HL-60 (cell line): Measurements from ENCODE around the gene ARMC7.
"Not testable (repeated sequence)": the region's sequence is repeated elsewhere in the genome, so short reads cannot be mapped to it uniquely, and the experiment has no call there.

Source experiments
- POLR2AphosphoS5 ChIP-seq: IDR thresholded peaks from 2 replicates; pipeline ENCODE4 v1.6.1; 2012; ENCODE audit warnings: low read depth
- TF ChIP-seq, protein P1 (sequence below): IDR thresholded peaks from 2 replicates; pipeline ENCODE4 v1.6.1; 2012; ENCODE audit warnings: low read depth; ENCODE audit not compliant: insufficient replicate concordance
- TF ChIP-seq, protein P2 (sequence below): IDR thresholded peaks from one replicate; pipeline ENCODE4 v1.5.1; 2011; ENCODE audit warnings: low read length, control low read depth, inconsistent platforms; ENCODE audit not compliant: insufficient read depth

DNA sequence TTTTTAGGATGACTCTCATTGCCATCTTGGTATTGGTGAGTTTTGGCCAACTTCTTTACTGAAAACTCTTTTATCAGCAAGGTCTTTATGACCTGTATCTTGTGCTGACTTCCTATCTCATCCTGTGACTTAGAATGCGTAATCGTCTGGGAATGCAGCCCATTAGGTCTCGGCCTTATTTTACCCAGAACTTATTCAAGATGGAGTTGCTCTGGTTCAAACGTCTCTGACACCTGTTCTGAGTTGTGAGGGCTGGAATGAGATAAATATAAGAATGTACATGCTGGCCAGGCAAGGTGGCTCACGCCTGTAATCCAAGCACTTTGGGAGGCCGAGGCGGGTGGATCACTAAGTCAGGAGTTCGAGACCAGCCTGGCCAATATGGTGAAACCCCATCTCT lies 48.7 kb downstream of the ARMC7 start:
- TF ChIP-seq, protein P1, sequence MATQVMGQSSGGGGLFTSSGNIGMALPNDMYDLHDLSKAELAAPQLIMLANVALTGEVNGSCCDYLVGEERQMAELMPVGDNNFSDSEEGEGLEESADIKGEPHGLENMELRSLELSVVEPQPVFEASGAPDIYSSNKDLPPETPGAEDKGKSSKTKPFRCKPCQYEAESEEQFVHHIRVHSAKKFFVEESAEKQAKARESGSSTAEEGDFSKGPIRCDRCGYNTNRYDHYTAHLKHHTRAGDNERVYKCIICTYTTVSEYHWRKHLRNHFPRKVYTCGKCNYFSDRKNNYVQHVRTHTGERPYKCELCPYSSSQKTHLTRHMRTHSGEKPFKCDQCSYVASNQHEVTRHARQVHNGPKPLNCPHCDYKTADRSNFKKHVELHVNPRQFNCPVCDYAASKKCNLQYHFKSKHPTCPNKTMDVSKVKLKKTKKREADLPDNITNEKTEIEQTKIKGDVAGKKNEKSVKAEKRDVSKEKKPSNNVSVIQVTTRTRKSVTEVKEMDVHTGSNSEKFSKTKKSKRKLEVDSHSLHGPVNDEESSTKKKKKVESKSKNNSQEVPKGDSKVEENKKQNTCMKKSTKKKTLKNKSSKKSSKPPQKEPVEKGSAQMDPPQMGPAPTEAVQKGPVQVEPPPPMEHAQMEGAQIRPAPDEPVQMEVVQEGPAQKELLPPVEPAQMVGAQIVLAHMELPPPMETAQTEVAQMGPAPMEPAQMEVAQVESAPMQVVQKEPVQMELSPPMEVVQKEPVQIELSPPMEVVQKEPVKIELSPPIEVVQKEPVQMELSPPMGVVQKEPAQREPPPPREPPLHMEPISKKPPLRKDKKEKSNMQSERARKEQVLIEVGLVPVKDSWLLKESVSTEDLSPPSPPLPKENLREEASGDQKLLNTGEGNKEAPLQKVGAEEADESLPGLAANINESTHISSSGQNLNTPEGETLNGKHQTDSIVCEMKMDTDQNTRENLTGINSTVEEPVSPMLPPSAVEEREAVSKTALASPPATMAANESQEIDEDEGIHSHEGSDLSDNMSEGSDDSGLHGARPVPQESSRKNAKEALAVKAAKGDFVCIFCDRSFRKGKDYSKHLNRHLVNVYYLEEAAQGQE = not testable (repeated sequence)
- TF ChIP-seq, protein P2, sequence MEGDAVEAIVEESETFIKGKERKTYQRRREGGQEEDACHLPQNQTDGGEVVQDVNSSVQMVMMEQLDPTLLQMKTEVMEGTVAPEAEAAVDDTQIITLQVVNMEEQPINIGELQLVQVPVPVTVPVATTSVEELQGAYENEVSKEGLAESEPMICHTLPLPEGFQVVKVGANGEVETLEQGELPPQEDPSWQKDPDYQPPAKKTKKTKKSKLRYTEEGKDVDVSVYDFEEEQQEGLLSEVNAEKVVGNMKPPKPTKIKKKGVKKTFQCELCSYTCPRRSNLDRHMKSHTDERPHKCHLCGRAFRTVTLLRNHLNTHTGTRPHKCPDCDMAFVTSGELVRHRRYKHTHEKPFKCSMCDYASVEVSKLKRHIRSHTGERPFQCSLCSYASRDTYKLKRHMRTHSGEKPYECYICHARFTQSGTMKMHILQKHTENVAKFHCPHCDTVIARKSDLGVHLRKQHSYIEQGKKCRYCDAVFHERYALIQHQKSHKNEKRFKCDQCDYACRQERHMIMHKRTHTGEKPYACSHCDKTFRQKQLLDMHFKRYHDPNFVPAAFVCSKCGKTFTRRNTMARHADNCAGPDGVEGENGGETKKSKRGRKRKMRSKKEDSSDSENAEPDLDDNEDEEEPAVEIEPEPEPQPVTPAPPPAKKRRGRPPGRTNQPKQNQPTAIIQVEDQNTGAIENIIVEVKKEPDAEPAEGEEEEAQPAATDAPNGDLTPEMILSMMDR = not testable (repeated sequence)
- not testable (repeated sequence) for TF ChIP-seq POLR2AphosphoS5
